Activated T-helper 1 cell treated with anti-CD3 and anti-CD28 coated beads, Interleukin-12 subunit alpha, Interleukin-12 subunit beta, Interleukin-2, Interleukin-4 antibody, amounts not matched to agents 30 ng/mL and 10 ng/mL and 1 ng/mL, durations not matched to agents 14 hours and 24 hours and 36 hours (primary cell): ENCODE results near the gene OSBPL6. TPM values are rescaled to one million over a fixed set of nuclear protein-coding genes. Genes with fewer than 3 reads are reported as not detected.
A peak's percentile ranks its signal among the peaks of the same experiment; 100 is the strongest.

ENCODE experiments used
- DNase-seq: peaks from one replicate; pipeline ENCODE4 v3.0.0; 2021; ENCODE audit warnings: low spot score
- H3K27ac Mint-ChIP-seq: one replicate; pipeline ENCODE4 v1.8.0; 2021; ENCODE audit warnings: mild to moderate bottlenecking, mixed read lengths
- H3K27me3 Mint-ChIP-seq: one replicate; pipeline ENCODE4 v1.8.0; 2022; ENCODE audit warnings: mild to moderate bottlenecking, moderate library complexity, mixed read lengths; ENCODE audit not compliant: insufficient read depth
- H3K36me3 Mint-ChIP-seq: one replicate; pipeline ENCODE4 v1.8.0; 2021; ENCODE audit warnings: low read depth, mixed read lengths
- H3K4me1 Mint-ChIP-seq: one replicate; pipeline ENCODE4 v1.8.0; 2021; ENCODE audit warnings: low read depth, mixed read lengths
- H3K4me3 Mint-ChIP-seq: one replicate; pipeline ENCODE4 v1.8.0; 2021; ENCODE audit warnings: mild to moderate bottlenecking, moderate library complexity, mixed read lengths
- H3K9me3 Mint-ChIP-seq: one replicate; pipeline ENCODE4 v1.8.0; 2021; ENCODE audit warnings: mixed read lengths
- intact Hi-C: fragments of 100-400 bp; cut with micrococcal nuclease; formaldehyde crosslinking; loops from one replicate; pipeline ENCODE4 v1.15.1; 2024
- total RNA-seq: library from RNA; stranded (reverse); gene quantifications from 2 replicates; pipeline ENCODE4 v1.2.3, GENCODE V29; 2022

OSBPL6 gene
- total RNA-seq, 1 donor from 2014 or later, result 1.9 TPM

- no peak for DNase-seq
- peak overlapping the region; percentile 50 for H3K27ac Mint-ChIP-seq
Measured at GRCh38 chr2:178379162-178380004, 185.1 kb downstream of the OSBPL6 start.

DNA sequence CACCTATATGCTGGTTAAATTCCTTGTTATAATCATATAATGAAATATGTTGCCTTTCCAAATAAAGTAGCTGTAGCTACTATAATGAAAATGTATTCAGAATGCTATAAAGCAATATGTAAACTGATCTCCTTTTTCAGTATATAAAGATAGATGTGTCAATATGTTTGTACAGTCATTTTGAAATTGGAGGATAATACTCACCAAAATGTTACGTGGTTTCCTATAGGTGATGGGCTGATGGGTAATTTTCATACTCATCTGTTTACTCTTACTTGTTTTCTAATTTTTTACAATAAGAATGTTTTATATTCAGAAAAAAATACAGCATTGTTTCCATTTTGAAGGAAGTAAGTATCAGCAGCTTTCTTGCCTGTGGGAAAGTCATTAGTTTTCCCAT is 186.5 kb downstream of the OSBPL6 start:
- Mint-ChIP-seq H3K4me3 (no peak overlapping the region), H3K4me1 (peaks cover 13% of the 10 kb centered on the region), H3K27ac (no peak overlapping the region), H3K27me3 (peaks cover 8% of the 10 kb centered on the region), H3K9me3 (no peaks in the 10 kb centered on the region), H3K36me3 (peaks cover 2% of the 10 kb centered on the region)
- DNase-seq, result no peak
- intact Hi-C loops, result no loop called here

More at GRCh38 chr2:178379162-178380004, 185.1 kb downstream of the OSBPL6 start:
- Mint-ChIP-seq H3K4me1 (peaks cover 13% of the 10 kb centered on the region), H3K9me3 (no peaks in the 10 kb centered on the region), H3K36me3 (no peaks in the 10 kb centered on the region), H3K4me3 (no peak overlapping the region), H3K27me3 (peaks cover 11% of the 10 kb centered on the region)
- intact Hi-C loops, result no loop called here

GRCh38 chr2:178383718-178384117 is 189.4 kb downstream of the OSBPL6 start:
- no peak overlapping the region for H3K27ac Mint-ChIP-seq
- H3K4me1 Mint-ChIP-seq, result peaks cover 29% of the 10 kb centered on the region
- no peak overlapping the region for H3K4me3 Mint-ChIP-seq
- no peak for DNase-seq
- peaks cover 8% of the 10 kb centered on the region for H3K27me3 Mint-ChIP-seq
- intact Hi-C loops, result no loop called here
- no peaks in the 10 kb centered on the region for H3K9me3 Mint-ChIP-seq
- H3K36me3 Mint-ChIP-seq, result peaks cover 13% of the 10 kb centered on the region

DNA sequence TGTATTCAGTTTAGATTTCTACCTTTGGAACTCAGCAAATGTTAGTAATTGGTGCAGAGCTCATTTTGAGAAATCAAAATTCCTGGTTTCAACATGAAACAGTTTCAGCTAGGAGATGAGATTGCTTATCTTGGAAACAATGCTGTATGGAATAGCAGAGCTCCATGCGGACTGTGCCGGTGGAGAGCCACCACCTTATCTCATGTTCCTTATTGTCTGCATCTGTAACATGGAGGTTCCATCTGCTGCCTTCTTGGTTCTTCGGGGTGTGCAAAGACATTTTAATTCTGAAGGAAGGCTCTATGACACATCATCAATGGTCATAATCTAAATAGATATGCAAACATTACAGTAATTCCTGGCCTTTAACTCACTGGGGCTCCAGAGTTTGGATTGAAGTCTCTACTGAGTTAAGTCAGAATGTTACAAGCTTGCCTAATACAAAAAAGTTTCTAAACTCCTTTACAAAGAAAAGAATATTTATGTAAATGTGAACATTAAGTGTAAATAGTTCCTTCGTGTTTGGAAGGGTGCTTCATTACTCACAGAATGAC is 191.4 kb downstream of the OSBPL6 start:
- peaks cover 15% of the 10 kb centered on the region for H3K36me3 Mint-ChIP-seq
- no peaks in the 10 kb centered on the region for H3K9me3 Mint-ChIP-seq
- intact Hi-C loops, result no loop called here
- no peak overlapping the region for H3K27ac Mint-ChIP-seq
- peaks cover 27% of the 10 kb centered on the region for H3K4me1 Mint-ChIP-seq
- DNase-seq, result no peak
- no peak overlapping the region for H3K4me3 Mint-ChIP-seq
- peaks cover 3% of the 10 kb centered on the region for H3K27me3 Mint-ChIP-seq

GRCh38 chr2:178386986-178387597 is 192.8 kb downstream of the OSBPL6 start:
- intact Hi-C loops, result no loop called here
- Mint-ChIP-seq H3K4me3 (no peak overlapping the region), H3K27me3 (peaks cover 7% of the 10 kb centered on the region), H3K4me1 (peaks cover 16% of the 10 kb centered on the region), H3K36me3 (peaks cover 15% of the 10 kb centered on the region), H3K27ac (peak overlapping the region; percentile 11), H3K9me3 (no peaks in the 10 kb centered on the region)
- no peak for DNase-seq

- DNase-seq, result no peak
- peaks cover 16% of the 10 kb centered on the region for H3K4me1 Mint-ChIP-seq
- no peak overlapping the region for H3K4me3 Mint-ChIP-seq
- no peaks in the 10 kb centered on the region for H3K9me3 Mint-ChIP-seq
- peaks cover 6% of the 10 kb centered on the region for H3K27me3 Mint-ChIP-seq
- intact Hi-C loops, result no loop called here
- peak overlapping the region; percentile 18 for H3K27ac Mint-ChIP-seq
- peaks cover 15% of the 10 kb centered on the region for H3K36me3 Mint-ChIP-seq
Measured at GRCh38 chr2:178388287-178388686, 194.0 kb downstream of the OSBPL6 start.

GRCh38 chr2:178391701-178392100 is 197.4 kb downstream of the OSBPL6 start:
- H3K36me3 Mint-ChIP-seq, result peaks cover 13% of the 10 kb centered on the region
- H3K4me1 Mint-ChIP-seq, result peaks cover 16% of the 10 kb centered on the region
- peaks cover 10% of the 10 kb centered on the region for H3K27me3 Mint-ChIP-seq
- H3K9me3 Mint-ChIP-seq, result no peaks in the 10 kb centered on the region
- no peak for DNase-seq
- H3K4me3 Mint-ChIP-seq, result no peak overlapping the region
- H3K27ac Mint-ChIP-seq, result no peak overlapping the region
- intact Hi-C loops, result no loop called here

DNA sequence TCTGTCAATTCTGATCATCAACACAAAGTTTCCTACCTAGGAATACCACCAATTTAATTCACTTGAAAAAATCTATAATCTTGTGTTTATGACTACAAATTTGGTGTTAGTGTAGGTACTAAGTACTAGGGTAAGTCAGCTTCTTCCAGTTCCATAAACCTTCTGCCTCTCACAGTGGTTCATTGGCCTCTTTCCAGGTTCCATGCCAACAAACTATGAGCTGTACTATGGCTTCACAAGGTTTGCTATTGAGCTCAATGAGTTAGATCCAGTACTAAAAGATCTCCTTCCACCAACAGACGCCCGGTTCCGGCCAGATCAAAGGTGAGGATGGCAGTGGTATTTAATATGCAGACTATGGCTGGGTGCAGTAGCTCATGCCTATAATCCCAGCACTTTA is 197.9 kb downstream of the OSBPL6 start:
- Mint-ChIP-seq H3K4me1 (peaks cover 14% of the 10 kb centered on the region), H3K9me3 (no peaks in the 10 kb centered on the region), H3K4me3 (no peak overlapping the region), H3K27me3 (peaks cover 10% of the 10 kb centered on the region), H3K27ac (no peak overlapping the region), H3K36me3 (peaks cover 11% of the 10 kb centered on the region)
- DNase-seq, result no peak
- intact Hi-C loops, result no loop called here

- Mint-ChIP-seq H3K4me1 (peaks cover 8% of the 10 kb centered on the region), H3K9me3 (no peaks in the 10 kb centered on the region), H3K27ac (no peak overlapping the region), H3K4me3 (no peak overlapping the region), H3K36me3 (no peaks in the 10 kb centered on the region), H3K27me3 (peaks cover 10% of the 10 kb centered on the region)
- intact Hi-C loops, result loop anchor here (5.0 kb wide), 1 partner anchor 283 kb away; the partner anchor contains the start of gene RBM45
- DNase-seq, result no peak
Measured at GRCh38 chr2:178394859-178395258, 200.5 kb downstream of the OSBPL6 start.

- DNase-seq, result no peak
- Mint-ChIP-seq H3K4me1 (peaks cover 8% of the 10 kb centered on the region), H3K27me3 (peaks cover 10% of the 10 kb centered on the region), H3K9me3 (no peaks in the 10 kb centered on the region), H3K4me3 (no peak overlapping the region), H3K27ac (no peak overlapping the region), H3K36me3 (no peaks in the 10 kb centered on the region)
- intact Hi-C loops, result loop anchor here (5.0 kb wide), 1 partner anchor 283 kb away; the partner anchor contains the start of gene RBM45
Measured at GRCh38 chr2:178395295-178395694, 201.0 kb downstream of the OSBPL6 start.

GRCh38 chr2:178395941-178396570 is 201.7 kb downstream of the OSBPL6 start:
- H3K27me3 Mint-ChIP-seq, result peaks cover 7% of the 10 kb centered on the region
- no peaks in the 10 kb centered on the region for H3K9me3 Mint-ChIP-seq
- H3K27ac Mint-ChIP-seq, result no peak overlapping the region
- intact Hi-C loops, result loop anchor here (1.0 to 5.0 kb wide), 3 partner anchors 8 to 284 kb away; partner anchors contain the start of genes PJVK, PRKRA and RBM45
- no peak for DNase-seq
- no peak overlapping the region for H3K4me3 Mint-ChIP-seq
- peaks cover 9% of the 10 kb centered on the region for H3K4me1 Mint-ChIP-seq
- H3K36me3 Mint-ChIP-seq, result no peaks in the 10 kb centered on the region

DNA sequence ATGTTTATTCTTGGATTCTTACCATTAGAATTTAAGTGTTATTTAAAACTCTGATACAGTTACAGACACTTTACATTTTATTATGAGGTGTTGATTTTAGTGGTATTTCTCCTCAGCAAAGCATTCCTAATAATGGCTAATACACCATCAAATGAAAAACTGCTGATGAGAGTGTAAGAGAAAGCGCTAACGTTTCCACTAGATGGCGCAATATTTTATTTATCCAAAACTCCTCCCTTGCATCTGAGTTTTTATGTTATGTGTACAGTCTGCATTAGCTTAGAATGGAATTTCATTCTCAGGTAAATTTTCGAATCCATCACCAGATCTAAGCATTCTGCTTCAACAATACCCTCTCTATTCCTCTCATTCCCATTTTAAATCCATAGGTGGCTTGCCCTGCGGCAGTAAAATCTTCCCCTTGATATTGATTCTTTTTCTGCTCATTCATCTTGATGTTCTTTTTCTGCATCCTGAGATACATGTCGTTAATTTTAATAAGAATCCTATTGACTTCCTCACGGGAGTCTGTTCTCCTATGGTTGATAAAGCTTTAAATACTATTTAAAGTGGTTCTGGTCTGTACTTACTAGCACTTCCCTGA is 202.8 kb downstream of the OSBPL6 start:
- Mint-ChIP-seq H3K27me3 (peaks cover 6% of the 10 kb centered on the region), H3K27ac (no peak overlapping the region), H3K4me1 (peaks cover 19% of the 10 kb centered on the region), H3K4me3 (no peak overlapping the region), H3K36me3 (peaks cover 2% of the 10 kb centered on the region), H3K9me3 (no peaks in the 10 kb centered on the region)
- no peak for DNase-seq
- intact Hi-C loops, result loop anchor here (1.0 to 5.0 kb wide), 3 partner anchors 17 to 285 kb away; partner anchors contain the start of genes PJVK, PRKRA and RBM45
